AG09319 (cell line): ENCODE results near the gene JARID2.
A peak's percentile ranks its signal among the peaks of the same experiment; 100 is the strongest.

Experiments used
- DNase-seq: peaks from one replicate; pipeline ENCODE4 v3.0.0-alpha.2; 2010; ENCODE audit warnings: low read depth; ENCODE audit errors: extremely low read depth
- TF ChIP-seq, protein P1 (sequence below): IDR thresholded peaks from 2 replicates; pipeline ENCODE4 v1.5.1; 2011; ENCODE audit warnings: low read depth, mild to moderate bottlenecking, inconsistent platforms, low read length, moderate library complexity

The JARID2 gene

DNA sequence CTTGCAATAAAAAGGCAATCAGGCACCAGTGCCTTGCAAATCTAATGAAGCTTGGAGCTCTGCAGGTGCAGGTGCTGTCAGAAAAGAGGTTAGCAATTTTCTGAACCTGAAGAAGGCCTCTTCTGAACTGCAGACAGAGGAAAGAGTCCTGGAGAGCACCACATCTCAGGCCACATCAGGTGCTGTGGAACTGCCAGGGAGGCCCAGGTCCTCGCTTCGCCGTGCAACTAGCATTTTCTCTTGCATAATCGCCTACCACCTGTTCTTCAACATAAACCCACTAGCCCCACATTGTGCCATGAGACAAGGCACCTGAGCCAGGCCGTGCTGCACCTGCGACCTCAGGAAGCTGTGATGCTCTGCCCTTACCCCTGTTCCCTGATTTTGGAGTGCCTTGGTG, 229.4 kb downstream of the JARID2 start:
- TF ChIP-seq, protein P1, sequence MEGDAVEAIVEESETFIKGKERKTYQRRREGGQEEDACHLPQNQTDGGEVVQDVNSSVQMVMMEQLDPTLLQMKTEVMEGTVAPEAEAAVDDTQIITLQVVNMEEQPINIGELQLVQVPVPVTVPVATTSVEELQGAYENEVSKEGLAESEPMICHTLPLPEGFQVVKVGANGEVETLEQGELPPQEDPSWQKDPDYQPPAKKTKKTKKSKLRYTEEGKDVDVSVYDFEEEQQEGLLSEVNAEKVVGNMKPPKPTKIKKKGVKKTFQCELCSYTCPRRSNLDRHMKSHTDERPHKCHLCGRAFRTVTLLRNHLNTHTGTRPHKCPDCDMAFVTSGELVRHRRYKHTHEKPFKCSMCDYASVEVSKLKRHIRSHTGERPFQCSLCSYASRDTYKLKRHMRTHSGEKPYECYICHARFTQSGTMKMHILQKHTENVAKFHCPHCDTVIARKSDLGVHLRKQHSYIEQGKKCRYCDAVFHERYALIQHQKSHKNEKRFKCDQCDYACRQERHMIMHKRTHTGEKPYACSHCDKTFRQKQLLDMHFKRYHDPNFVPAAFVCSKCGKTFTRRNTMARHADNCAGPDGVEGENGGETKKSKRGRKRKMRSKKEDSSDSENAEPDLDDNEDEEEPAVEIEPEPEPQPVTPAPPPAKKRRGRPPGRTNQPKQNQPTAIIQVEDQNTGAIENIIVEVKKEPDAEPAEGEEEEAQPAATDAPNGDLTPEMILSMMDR, result no peak
- DNase-seq, result no peak

GRCh38 chr6:15475872-15476271, 230.0 kb downstream of the JARID2 start:
- TF ChIP-seq, protein P1, result no peak
- DNase-seq, result no peak

DNA sequence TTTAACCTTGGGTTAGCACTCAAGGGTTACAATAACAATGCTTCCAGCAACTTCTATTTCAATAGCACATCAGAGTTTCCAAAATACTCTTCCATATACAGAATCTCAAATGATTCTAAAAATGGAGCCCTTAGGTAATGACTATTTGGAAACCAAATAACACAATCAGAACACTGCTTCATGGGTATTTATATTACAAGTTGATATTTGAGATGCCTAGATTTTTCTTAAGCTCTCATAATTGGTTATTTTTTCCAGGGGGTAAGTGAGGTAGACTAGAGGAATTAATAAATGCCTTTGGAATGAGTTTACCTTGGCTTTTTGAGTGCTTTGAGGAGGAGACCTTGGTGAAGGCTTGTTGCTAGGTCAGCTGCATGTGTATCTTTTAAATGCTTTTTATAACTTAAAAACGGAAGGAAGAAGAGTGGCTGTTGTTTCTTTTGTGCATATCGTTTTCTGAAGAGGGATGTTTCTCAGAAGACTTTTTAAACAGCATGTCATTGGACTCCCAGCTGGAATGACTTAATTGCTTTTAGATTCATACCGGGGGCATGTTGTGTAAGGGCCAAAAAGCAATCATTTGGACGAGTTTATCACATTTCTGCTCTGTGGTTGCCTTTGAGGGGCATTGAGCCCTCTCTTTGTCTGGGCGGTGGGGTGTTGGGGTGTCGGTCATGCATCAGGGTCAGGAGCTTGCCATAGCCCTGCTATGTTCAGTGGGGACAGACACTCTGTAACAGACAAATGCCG, 230.9 kb downstream of the JARID2 start:
- DNase-seq, result peak; percentile 45

GRCh38 chr6:15477746-15478145, 231.9 kb downstream of the JARID2 start:
- TF ChIP-seq, protein P1, result no peak
- DNase-seq, result no peak

More for the DNA sequence above, 230.9 kb downstream of the JARID2 start:
- TF ChIP-seq, protein P1, result no peak

DNA sequence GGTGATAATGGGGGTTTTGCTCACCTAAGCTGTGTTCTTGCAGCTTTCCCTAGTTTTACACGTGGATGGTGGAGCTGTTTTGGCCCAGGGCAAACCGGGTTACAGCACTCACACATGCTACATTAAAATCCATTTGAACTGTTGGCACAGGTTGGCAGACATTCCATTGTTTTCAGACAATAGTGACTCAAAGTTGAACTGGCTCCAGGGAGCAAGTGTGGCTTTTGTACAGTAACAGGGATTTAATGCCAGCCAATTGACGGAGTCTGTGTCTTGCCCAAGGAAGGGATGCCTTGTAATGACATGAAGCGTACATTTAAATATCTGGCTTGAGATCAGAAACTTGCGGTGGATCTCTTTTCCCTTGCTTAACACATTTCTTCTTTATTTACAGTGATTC, 233.9 kb downstream of the JARID2 start:
- DNase-seq, result no peak
- TF ChIP-seq, protein P1, result no peak

DNA sequence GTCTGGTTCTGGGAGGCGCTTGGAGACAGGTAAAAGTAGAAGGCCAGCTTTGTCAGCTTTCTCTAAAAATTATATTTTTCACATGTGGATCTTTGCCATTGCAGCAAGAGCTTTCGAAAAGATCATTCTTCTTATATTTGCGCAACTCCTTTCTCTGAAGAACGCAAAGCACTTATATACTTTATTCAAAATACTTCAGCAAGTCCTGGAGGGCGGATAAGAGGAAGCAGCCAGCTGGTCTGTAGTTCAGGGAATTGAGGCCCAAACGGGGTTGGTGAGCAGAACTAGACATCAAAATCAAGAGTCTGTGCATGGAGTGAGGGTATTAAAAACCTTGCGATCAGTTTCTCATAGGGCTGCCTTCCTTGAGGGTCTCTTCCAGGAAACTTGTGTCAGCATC, 234.7 kb downstream of the JARID2 start:
- TF ChIP-seq, protein P1, result no peak
- no peak for DNase-seq

DNA sequence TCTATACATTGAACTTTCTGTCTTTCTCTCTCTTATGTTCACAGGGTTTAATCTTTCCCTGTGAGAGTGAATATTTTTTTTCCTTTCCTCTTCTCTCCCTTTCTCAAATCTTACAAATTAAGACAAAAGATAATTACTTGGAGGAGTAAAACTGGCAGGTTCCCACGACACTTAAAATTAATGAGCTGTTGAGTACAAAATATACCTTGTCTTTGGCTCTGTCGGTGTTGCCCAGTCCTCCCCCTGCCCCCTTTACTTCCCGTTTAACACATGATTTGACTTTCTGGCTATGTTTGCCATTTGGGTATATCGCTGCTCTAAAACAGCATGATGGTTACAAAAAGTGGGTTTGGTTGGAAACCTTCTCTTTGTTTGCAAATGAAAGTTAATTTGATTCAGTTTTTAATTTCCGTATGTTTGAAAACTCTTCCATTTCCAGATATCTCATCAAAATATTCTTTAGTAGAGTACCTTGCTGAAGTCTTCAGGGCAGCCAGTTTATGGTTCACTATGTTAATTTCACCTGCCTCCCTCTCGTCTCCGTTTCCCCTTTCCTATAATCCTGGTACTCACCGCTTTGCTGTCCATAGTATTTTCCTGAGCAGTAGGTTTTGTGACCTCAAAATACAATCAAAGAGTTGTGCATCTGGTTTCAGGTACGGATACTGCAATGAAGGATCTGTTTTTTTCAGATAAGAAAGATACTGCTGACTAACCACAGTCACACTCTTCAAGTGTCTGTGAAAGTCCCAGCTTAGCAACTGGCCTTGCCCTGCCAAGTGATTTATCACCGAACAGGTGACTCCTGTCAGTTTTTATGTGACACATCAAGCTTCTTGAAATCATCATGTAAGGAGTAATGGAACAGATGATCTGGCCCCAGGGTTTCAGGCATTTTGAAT, 235.8 kb downstream of the JARID2 start:
- TF ChIP-seq, protein P1, result no peak
- DNase-seq, result no peak
